OCI-LY1 (cell line): Measurements from ENCODE around the gene GJA9.

Experiments used
- EZH2 ChIP-seq: fragments of 200-600 bp; sonication (generic), shearing (Covaris generic); IDR thresholded peaks from 2 replicates; pipeline ENCODE4 v1.8.0; 2017; ENCODE audit warnings: borderline replicate concordance, mixed run types, mild to moderate bottlenecking, antibody characterized with exemption, low read length, moderate library complexity, mixed read lengths
- TF ChIP-seq, protein P1 (sequence below): fragments of 200-600 bp; sonication (generic), shearing (Covaris generic); IDR thresholded peaks from 2 replicates; pipeline ENCODE4 v1.5.1; 2017; ENCODE audit warnings: mild to moderate bottlenecking, antibody characterized with exemption, low read length, moderate library complexity, mixed read lengths

DNA sequence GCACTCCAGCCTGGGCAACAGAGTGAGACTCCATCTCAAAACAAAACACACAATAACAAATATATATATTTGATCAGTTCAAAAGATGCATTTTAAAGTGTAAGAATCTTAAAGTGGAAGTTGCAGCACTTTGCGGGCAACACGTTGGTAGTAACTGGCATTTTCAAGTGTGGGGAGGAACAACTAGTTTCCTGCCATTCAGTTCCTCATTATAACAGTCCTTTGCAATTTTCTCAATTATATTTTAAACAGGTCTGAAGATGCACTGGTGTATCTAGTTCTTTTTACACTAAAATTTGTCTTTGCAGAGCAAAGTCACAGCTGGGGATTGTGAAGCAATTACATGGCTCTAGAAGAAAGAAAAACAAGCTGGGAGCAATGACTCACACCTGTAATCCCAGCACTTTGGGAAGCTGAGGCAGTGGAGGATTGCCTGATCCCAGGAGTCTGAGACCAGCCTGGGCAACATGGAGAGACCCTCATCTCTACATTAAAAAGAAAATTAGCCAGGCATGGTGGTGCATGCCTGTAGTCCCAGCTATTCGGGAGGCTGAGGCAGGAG is 47.1 kb downstream of the GJA9 start:
- TF ChIP-seq, protein P1, sequence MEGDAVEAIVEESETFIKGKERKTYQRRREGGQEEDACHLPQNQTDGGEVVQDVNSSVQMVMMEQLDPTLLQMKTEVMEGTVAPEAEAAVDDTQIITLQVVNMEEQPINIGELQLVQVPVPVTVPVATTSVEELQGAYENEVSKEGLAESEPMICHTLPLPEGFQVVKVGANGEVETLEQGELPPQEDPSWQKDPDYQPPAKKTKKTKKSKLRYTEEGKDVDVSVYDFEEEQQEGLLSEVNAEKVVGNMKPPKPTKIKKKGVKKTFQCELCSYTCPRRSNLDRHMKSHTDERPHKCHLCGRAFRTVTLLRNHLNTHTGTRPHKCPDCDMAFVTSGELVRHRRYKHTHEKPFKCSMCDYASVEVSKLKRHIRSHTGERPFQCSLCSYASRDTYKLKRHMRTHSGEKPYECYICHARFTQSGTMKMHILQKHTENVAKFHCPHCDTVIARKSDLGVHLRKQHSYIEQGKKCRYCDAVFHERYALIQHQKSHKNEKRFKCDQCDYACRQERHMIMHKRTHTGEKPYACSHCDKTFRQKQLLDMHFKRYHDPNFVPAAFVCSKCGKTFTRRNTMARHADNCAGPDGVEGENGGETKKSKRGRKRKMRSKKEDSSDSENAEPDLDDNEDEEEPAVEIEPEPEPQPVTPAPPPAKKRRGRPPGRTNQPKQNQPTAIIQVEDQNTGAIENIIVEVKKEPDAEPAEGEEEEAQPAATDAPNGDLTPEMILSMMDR, result no peak
- no peak for TF ChIP-seq EZH2
